Cardiac muscle cell (in vitro differentiated cells and primary cell): ENCODE data around the gene PPT1. TPM values are rescaled to one million over a fixed set of nuclear protein-coding genes. Genes with fewer than 3 reads are reported as not detected.
A peak's percentile ranks its signal among the peaks of the same experiment; 100 is the strongest.

Experiments
- DNase-seq, 2 donors: peaks; one replicate each; pipeline versions ENCODE4 v3.0.0 to v3.0.0-alpha.2; 2010 to 2017; ENCODE audit warnings: low read depth in 1 of 2, low spot score in 1 of 2
- H3K27ac ChIP-seq: fragments of 200-600 bp; sonication (generic); 2 replicates; pipeline ENCODE4 v1.5.1; 2016
- H3K27me3 ChIP-seq: fragments of 200-600 bp; sonication (generic); 2 replicates; pipeline ENCODE4 v1.6.0; 2016; ENCODE audit warnings: control low read depth
- H3K36me3 ChIP-seq: fragments of 200-600 bp; sonication (generic); 2 replicates; pipeline ENCODE4 v1.5.1; 2016; ENCODE audit warnings: control low read depth
- H3K4me1 ChIP-seq: fragments of 200-600 bp; sonication (generic); 2 replicates; pipeline ENCODE4 v1.8.1; 2017; ENCODE audit warnings: low read depth, mild to moderate bottlenecking, mixed run types
- H3K4me3 ChIP-seq: fragments of 200-600 bp; sonication (generic); 2 replicates; pipeline ENCODE4 v1.5.1; 2016; ENCODE audit warnings: mild to moderate bottlenecking
- H3K9me3 ChIP-seq: fragments of 200-600 bp; sonication (generic); 2 replicates; pipeline ENCODE4 v1.5.1; 2017; ENCODE audit warnings: low read depth, mild to moderate bottlenecking, control low read depth
- CTCF ChIP-seq: IDR thresholded peaks from 2 replicates; pipeline ENCODE4 v1.5.1; 2012; ENCODE audit warnings: low read depth, mild to moderate bottlenecking, low read length
- polyA plus RNA-seq: library from polyadenylated mRNA; unstranded; fragments of >200 nt; fragmentation: Nextera tagmentation; extraction: Ambion mirVana; gene quantifications from 2 replicates; pipeline ENCODE4 v1.2.1, GENCODE V29; 2016
- total RNA-seq: library from RNA; depleted of rRNA; stranded (reverse); fragments of >200 nt; gene quantifications from 2 replicates; pipeline ENCODE4 v1.2.3, GENCODE V29; 2016

Gene PPT1
- 16.5 and 18.5 TPM in 2 replicates for total RNA-seq
- polyA plus RNA-seq: 47.9 and 52.0 TPM in 2 replicates

- H3K9me3 ChIP-seq: no peaks in the 10 kb centered on the region
- peaks cover 8% of the 10 kb centered on the region for H3K27me3 ChIP-seq
- H3K36me3 ChIP-seq: no peaks in the 10 kb centered on the region
- no peak within 1 kb of the TSS for H3K27ac ChIP-seq
- H3K4me1 ChIP-seq: no peaks in the 10 kb centered on the region
- TF ChIP-seq CTCF: no peak
- H3K4me3 ChIP-seq: peak within 1 kb of the TSS; percentile 47
- DNase-seq: peak; percentile 67 to 87
These were observed at the start of gene PPT1 for GRCh38 chr1:40096977-40097782. PPT1 (minus strand) TSS chr1:40097252; CDS start chr1:40097238, 14 bp downstream.

GRCh38 chr1:40143891-40144575, 47.0 kb upstream of the PPT1 start:
- no peak overlapping the region for H3K27ac ChIP-seq
- peaks cover 53% of the 10 kb centered on the region for H3K27me3 ChIP-seq
- H3K4me1 ChIP-seq: no peaks in the 10 kb centered on the region
- peak; percentile 78 to 89 for DNase-seq
- no peak overlapping the region for H3K4me3 ChIP-seq
- H3K9me3 ChIP-seq: no peaks in the 10 kb centered on the region
- no peaks in the 10 kb centered on the region for H3K36me3 ChIP-seq
- TF ChIP-seq CTCF: peak; percentile 85

GRCh38 chr1:40141878-40142535, 45.0 kb upstream of the PPT1 start:
- Histone ChIP-seq H3K27me3 (peaks cover 35% of the 10 kb centered on the region), H3K36me3 (no peaks in the 10 kb centered on the region), H3K27ac (no peak overlapping the region), H3K9me3 (no peaks in the 10 kb centered on the region), H3K4me1 (no peaks in the 10 kb centered on the region), H3K4me3 (no peak overlapping the region)
- peak in 1 of 2 donors; percentile 32 for DNase-seq
- TF ChIP-seq CTCF: no peak

GRCh38 chr1:40140211-40140973, 43.3 kb upstream of the PPT1 start:
- no peak for TF ChIP-seq CTCF
- H3K27me3 ChIP-seq: peaks cover 19% of the 10 kb centered on the region
- no peaks in the 10 kb centered on the region for H3K9me3 ChIP-seq
- no peak overlapping the region for H3K27ac ChIP-seq
- no peaks in the 10 kb centered on the region for H3K4me1 ChIP-seq
- H3K4me3 ChIP-seq: no peak overlapping the region
- peak in 1 of 2 donors; percentile 17 for DNase-seq
- no peaks in the 10 kb centered on the region for H3K36me3 ChIP-seq

GRCh38 chr1:40133839-40134238, 36.8 kb upstream of the PPT1 start:
- no peaks in the 10 kb centered on the region for H3K9me3 ChIP-seq
- H3K27me3 ChIP-seq: no peaks in the 10 kb centered on the region
- H3K4me1 ChIP-seq: no peaks in the 10 kb centered on the region
- TF ChIP-seq CTCF: no peak
- H3K36me3 ChIP-seq: no peaks in the 10 kb centered on the region
- no peak overlapping the region for H3K4me3 ChIP-seq
- H3K27ac ChIP-seq: no peak overlapping the region
- no peak for DNase-seq
